ENCODE measurements around the gene IRAG1.

Gene IRAG1

GRCh38 chr11:10693509-10694081 lies at the start of gene IRAG1:
TSS of gene IRAG1 (minus strand) at chr11:10693755. CDS start at chr11:10693602, 153 bp downstream.
- no peak for DNase-seq

- DNase-seq, result peak in 1 of 2 donors; percentile 24
These were observed 49.1 kb upstream of the IRAG1 start for GRCh38 chr11:10742460-10743208.

DNA sequence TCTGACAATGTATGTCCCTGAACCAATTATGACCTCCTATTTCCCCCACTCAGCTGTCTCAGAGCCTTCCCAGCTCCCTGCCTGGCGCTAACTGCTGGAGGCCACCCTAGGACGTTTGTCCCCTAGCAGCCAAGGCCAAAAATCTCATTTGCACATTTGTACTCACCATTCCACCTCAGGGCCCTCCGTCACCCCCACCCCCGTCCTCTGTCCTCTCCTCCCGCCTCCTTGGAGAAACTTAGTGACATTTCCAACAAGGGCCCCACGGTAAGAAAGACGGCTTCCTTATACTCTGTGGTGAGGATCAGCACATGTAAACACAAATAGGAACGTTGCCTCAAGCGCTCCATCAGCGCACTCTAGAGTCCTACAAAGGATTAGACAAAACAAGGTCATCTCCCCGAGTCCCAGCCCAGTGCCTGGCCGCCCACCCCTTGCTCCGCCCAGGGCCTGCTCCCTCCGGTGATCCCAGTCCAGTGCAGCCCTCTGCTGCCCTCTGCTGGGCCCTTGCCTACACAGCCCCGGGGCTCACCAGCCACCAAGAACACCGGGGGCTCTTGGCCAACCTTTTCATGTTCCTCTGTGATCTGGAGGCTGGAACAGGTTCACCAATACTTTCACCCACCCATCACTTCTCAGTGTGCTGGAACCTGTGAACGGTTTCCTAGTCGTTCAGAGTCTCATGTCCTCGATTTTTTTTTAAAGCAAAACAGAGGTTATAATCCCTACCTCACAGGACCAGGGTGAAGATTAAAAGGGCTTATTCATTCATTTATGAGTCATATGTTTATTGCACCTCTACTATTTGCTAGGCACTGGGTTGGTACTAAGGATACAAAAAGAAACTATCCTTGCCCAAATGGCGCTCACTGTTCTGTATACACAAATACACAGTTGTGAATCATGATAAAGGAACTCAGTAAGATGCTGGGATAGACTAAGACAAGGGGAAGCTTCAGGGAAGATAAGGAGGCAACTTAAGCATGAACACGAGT lies 42.2 kb upstream of the IRAG1 start:
- DNase-seq, result peak; percentile 83 to 84

- no peak for DNase-seq
These were observed 37.6 kb upstream of the IRAG1 start for GRCh38 chr11:10731064-10731680.

DNA sequence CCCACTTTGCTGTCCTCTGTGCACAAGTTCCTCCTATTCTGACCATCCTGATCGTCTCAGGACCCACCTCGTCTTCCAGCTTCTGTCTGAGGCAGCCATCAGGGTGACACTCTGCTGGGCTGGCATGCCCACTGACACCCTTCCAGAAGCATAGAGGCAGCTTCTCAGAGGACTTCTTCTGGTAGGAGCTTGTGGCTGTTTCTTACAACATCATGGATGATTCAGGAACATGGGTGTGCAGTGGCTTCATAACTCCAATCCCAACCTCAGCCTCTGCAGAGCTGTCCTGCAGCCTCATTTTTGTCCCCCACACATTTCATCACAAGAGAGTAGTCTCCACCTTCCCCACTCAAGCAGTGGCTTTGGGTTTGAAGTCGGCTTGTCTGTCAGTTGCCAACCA lies 36.6 kb upstream of the IRAG1 start:
- DNase-seq, result no peak

- no peak for DNase-seq
These were observed 35.4 kb upstream of the IRAG1 start for GRCh38 chr11:10728789-10729472.

DNA sequence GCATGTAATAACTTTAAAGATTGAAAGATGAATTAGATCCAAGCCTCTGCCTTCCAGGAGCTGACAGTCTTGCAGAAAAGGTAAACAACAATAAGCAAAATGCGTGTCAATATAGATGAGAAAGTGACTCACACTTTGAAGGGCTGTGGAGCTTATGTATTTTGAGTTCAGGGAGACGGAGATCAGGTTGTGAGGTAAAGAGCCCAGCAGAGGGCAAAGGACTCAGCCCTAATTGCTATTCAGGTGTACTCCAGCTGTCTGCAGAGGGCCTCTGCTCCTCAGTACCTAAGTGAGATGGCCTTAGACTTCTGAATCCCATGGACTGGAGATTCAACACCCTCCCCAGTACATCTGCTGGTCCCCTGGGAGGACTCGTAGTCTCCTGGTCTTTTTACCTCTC lies 34.6 kb upstream of the IRAG1 start:
- DNase-seq, result no peak

- DNase-seq, result no peak
These were observed 33.7 kb upstream of the IRAG1 start for GRCh38 chr11:10727146-10727851.

DNA sequence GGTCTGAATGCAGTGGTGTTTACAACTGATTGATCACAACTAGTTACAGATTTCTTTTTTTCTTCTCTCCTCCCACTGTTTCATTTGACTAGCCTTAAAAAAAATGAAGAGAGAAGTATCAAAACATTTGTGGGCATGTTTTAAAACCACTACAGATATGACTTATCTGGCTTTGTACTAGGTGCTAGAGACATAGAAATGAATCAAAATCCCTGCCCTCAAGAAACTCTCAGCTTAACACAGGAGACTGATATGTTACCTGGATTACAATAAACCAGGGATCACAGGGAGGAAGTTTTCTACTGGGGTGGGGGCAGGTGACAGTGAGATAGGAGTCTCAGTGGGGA lies 32.3 kb upstream of the IRAG1 start:
- DNase-seq, result no peak

DNA sequence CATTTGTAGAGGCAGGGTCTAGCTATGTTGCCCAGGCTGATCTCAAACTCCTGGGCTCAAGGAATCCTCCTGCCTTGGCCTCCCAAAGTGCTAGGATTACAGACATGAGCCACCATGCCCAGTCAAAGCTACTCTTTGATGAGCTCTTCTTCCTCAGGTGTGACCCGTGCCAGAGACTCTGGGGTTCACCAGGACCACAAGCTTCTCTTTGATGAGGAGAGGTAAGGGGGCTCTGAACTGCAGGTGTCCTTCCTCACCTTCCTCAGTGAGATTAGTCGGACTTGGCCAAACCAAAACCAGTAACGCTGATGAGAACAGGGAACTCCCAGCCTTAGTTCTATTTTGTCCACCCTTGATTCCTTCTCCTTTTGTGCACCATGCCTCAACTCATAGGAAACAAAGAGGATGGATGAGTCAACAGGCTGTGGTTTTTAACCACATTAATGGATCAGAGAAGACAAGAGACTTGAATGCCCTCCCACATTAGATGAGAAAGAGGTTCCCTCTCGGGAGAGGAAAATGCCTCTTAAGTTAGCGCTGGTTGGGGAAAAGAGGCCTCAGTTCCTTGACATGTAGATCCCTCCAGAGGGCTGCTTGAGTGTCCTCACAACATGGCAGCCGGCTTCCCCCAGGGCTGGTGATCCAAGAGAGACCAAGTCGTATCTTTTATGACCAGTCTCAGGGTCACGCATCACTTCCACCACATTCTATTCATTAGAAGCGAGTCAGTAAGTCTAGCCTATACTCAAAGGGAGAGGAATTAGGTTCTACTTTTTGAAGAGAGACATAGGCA lies 31.8 kb upstream of the IRAG1 start:
- DNase-seq, result peak in 1 of 2 donors; percentile 8

GRCh38 chr11:10722307-10722706 lies 28.8 kb upstream of the IRAG1 start:
- DNase-seq, result no peak

GRCh38 chr11:10720881-10721376 lies 27.4 kb upstream of the IRAG1 start:
- DNase-seq, result no peak

GRCh38 chr11:10719616-10720015 lies 26.1 kb upstream of the IRAG1 start:
- DNase-seq, result no peak

- DNase-seq, result no peak
These were observed 23.1 kb upstream of the IRAG1 start for GRCh38 chr11:10716543-10717259.

GRCh38 chr11:10716122-10716521 lies 22.6 kb upstream of the IRAG1 start:
- DNase-seq, result no peak

DNA sequence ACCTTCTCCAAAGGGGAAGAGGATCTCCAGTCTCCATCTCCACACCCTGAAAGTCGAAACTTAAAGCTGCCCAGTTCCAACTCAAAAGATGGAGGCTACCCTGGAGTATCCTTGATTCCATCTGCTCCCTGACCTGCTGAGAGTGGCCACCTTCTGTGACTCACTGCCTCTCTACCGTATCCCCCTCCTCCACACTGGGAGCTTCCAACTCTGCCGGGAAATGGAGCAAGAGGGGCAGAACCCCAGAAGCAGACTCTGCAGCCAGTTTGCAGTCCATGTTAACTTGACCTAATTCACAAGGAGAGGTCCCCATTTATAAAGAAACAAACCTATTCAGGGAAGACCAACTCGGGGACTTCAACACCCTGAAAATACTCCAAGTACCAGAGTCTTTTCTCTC lies 22.0 kb upstream of the IRAG1 start:
- DNase-seq, result no peak

DNA sequence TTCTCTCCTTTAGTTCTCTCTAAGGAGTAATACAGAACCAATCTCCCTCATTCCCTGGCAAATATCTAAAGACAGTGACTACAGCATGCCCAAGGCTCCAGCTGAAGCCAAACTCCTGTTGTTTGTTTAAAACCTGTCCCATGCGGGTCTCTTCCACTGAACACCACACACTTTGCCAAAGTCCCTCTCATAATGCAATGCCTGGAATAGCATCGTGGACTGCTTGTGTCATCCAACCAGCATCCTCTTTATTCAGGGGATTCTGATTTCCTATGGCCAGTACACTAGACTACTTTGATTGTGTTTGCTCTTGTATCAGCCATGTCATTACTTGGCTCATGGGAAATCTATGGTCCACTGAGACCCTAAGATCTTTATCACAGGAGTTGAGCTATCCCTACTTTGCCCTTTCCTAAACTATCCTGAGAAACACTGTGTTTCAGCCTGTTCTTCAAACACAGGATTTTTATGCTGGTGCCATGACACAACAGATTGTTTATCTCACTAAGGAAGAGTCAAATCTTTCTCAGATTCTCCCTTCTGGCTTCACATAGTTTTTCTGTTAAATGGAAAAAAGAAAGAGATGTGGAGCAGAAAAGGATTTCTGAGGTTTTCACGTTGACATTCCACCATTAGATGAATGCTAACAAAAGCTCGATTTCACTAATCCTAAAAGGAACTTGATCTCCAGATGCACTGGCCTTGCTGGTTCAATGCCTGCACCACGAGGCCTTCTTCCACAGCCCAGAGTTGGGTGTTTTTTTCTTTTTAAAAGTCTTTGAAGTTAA lies 15.9 kb upstream of the IRAG1 start:
- DNase-seq, result no peak

DNA sequence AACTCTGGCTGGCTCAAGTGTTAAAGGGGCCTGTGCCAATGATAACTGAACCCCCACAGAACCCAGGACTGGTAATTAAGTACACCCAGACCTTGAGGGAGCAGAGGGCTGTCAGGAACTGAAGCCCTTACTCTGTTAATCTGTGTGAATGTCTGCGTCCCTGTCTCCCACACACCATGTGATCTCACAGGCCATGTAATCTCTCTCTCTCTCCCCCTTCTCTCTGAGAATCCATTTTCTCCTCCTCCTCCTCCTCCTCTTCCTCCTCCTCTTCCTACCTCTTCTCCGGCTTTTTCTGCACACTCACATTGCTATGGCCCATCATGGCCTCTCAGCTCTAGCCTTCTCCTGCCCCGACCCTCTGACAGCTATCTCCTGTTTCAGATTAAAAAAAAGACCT lies 14.6 kb upstream of the IRAG1 start:
- no peak for DNase-seq

DNA sequence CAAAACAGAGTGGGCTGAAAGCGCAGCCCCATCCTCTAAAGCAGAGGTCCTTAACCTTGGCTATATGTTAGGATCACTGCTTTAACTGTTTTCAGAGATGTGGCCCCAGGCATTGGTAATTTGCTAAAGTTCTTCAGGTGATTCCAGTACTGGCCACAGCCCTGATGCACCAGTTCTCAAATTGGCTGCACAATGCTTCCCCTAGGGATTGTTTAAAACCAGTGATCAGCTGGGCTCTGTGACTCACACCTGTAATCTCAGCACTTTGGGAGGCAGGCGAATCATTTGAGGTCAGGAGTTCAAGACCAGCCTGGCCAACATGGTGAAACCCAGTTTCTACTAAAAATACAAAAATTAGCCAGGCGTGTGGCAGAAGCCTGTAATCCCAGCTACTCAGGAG lies 8.4 kb upstream of the IRAG1 start:
- no peak for DNase-seq

Measured in activated CD4-positive, alpha-beta T cell treated with anti-CD3 and anti-CD28 coated beads for 4 hours (primary cell).